Activated CD4-positive, alpha-beta T cell treated with anti-CD3 and anti-CD28 coated beads, Interleukin-2, amount 10 ng/mL, durations not matched to agents 24 days and 14 days (primary cell): ENCODE results near the gene MFSD11. TPM values are rescaled to one million over a fixed set of nuclear protein-coding genes. Genes with fewer than 3 reads are reported as not detected.
"Not testable (repeated sequence)": the region's sequence is repeated elsewhere in the genome, so short reads cannot be mapped to it uniquely, and the experiment has no call there.

Experiments
- DNase-seq: peaks from one replicate; pipeline ENCODE4 v3.0.0; 2022
- H3K27ac Mint-ChIP-seq: one replicate; pipeline ENCODE4 v1.8.0; 2022; ENCODE audit warnings: mild to moderate bottlenecking, mixed read lengths
- H3K27me3 Mint-ChIP-seq: one replicate; pipeline ENCODE4 v1.8.0; 2022; ENCODE audit warnings: mixed read lengths
- H3K36me3 Mint-ChIP-seq: one replicate; pipeline ENCODE4 v1.8.0; 2022; ENCODE audit warnings: low read depth, mild to moderate bottlenecking, mixed read lengths
- H3K4me1 Mint-ChIP-seq: one replicate; pipeline ENCODE4 v1.8.0; 2021; ENCODE audit warnings: mixed read lengths
- H3K4me3 Mint-ChIP-seq: one replicate; pipeline ENCODE4 v1.8.0; 2022; ENCODE audit warnings: mild to moderate bottlenecking, moderate library complexity, mixed read lengths
- H3K9me3 Mint-ChIP-seq: one replicate; pipeline ENCODE4 v1.8.0; 2021; ENCODE audit warnings: mixed read lengths
- intact Hi-C: fragments of 100-400 bp; cut with micrococcal nuclease; formaldehyde crosslinking; loops from one replicate; pipeline ENCODE4 v1.15.1; 2023
- total RNA-seq: library from RNA; stranded (reverse); gene quantifications from 2 replicates; pipeline ENCODE4 v1.2.3, GENCODE V29; 2022

The MFSD11 gene
- total RNA-seq, 1 donor from 2014 or later = 15.1 TPM

- no peaks in the 10 kb centered on the region for H3K9me3 Mint-ChIP-seq
- no peak for DNase-seq
- intact Hi-C loops = no loop called here
- peaks cover 2% of the 10 kb centered on the region for H3K36me3 Mint-ChIP-seq
- H3K4me1 Mint-ChIP-seq = peaks cover 4% of the 10 kb centered on the region
- H3K27me3 Mint-ChIP-seq = peaks cover 5% of the 10 kb centered on the region
- H3K4me3 Mint-ChIP-seq = no peak overlapping the region
- H3K27ac Mint-ChIP-seq = no peak overlapping the region
Observed at GRCh38 chr17:76797241-76797840, 59.4 kb downstream of the MFSD11 start.

DNA sequence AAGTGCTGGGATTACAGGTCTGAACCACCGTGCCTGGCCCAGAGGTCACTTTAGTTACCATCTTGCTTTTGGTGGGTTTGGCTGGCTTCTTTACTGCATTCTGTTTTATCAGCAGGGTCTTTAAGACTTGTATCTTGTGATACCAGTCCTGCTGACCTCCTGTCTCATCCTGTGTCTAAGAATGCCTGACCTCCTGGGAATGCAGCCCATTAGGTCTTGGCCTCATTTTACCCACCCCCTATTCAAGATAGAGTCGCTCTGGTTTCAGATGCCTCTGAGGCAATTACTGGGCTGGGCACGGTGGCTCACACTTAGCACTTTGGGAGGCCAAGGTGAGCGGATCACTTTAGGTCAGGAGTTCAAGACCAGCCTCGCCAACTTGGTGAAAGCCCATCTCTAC is 63.8 kb downstream of the MFSD11 start:
- intact Hi-C loops = no loop called here
- DNase-seq = no peak
- H3K27me3 Mint-ChIP-seq = peaks cover 5% of the 10 kb centered on the region
- no peaks in the 10 kb centered on the region for H3K9me3 Mint-ChIP-seq
- no peaks in the 10 kb centered on the region for H3K4me1 Mint-ChIP-seq
- H3K27ac Mint-ChIP-seq = no peak overlapping the region
- no peaks in the 10 kb centered on the region for H3K36me3 Mint-ChIP-seq
- H3K4me3 Mint-ChIP-seq = no peak overlapping the region

DNA sequence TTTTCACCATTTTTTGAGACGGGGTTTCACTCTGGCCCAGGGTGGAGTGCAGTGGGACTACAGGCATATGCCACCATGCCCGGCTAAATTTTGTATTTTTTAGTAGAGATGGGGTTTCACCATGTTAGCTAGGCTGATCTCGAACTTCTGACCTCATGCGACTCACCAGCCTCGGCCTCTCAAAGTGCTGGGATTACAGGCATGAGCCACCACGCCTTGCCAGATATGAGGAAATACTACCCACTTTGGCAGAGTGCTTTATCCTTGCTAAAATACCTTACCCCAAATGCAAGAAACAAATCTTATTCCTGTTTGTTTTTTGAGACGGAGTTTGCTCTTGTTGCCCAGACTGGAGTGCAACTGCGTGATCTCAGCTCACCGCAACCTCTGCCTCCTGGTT is 67.4 kb downstream of the MFSD11 start:
- Mint-ChIP-seq H3K4me1 (no peaks in the 10 kb centered on the region), H3K27me3 (peaks cover 2% of the 10 kb centered on the region), H3K36me3 (no peaks in the 10 kb centered on the region), H3K27ac (no peak overlapping the region), H3K4me3 (no peak overlapping the region), H3K9me3 (no peaks in the 10 kb centered on the region)
- DNase-seq = no peak
- intact Hi-C loops = no loop called here

- H3K9me3 Mint-ChIP-seq, DNase-seq, H3K4me1 Mint-ChIP-seq, H3K36me3 Mint-ChIP-seq, intact Hi-C loops, H3K27me3 Mint-ChIP-seq, H3K4me3 Mint-ChIP-seq, H3K27ac Mint-ChIP-seq: not testable (repeated sequence)
Observed at GRCh38 chr17:76806151-76806550, 68.2 kb downstream of the MFSD11 start.

DNA sequence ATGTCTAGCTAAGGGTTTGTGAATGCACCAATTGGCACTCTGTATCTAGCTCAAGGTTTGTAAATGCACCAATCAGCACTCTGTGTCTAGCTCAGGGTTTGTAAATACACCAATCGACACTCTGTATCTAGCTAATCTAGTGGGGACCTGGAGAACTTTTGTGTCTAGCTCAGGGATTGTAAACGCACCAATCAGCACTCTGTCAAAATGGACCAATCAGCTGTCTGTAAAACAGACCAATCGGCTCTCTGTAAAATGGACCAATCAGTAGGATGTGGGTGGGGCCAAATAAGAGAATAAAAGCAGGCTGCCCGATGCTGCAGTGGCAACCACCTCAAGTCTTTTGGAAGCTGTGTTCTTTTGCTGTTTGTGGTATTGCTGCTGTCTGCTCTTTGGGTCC is 68.8 kb downstream of the MFSD11 start:
- H3K36me3 Mint-ChIP-seq, H3K4me1 Mint-ChIP-seq, H3K4me3 Mint-ChIP-seq: not testable (repeated sequence)

GRCh38 chr17:76808326-76808725 is 70.4 kb downstream of the MFSD11 start:
- H3K36me3 Mint-ChIP-seq = no peaks in the 10 kb centered on the region
- H3K27ac Mint-ChIP-seq = no peak overlapping the region
- intact Hi-C loops = no loop called here
- no peak overlapping the region for H3K4me3 Mint-ChIP-seq
- H3K27me3 Mint-ChIP-seq = peaks cover 5% of the 10 kb centered on the region
- no peak for DNase-seq
- no peaks in the 10 kb centered on the region for H3K4me1 Mint-ChIP-seq
- no peaks in the 10 kb centered on the region for H3K9me3 Mint-ChIP-seq

More for the DNA sequence above, 68.8 kb downstream of the MFSD11 start:
- intact Hi-C loops, H3K27ac Mint-ChIP-seq, H3K9me3 Mint-ChIP-seq, H3K27me3 Mint-ChIP-seq, DNase-seq: not testable (repeated sequence)

DNA sequence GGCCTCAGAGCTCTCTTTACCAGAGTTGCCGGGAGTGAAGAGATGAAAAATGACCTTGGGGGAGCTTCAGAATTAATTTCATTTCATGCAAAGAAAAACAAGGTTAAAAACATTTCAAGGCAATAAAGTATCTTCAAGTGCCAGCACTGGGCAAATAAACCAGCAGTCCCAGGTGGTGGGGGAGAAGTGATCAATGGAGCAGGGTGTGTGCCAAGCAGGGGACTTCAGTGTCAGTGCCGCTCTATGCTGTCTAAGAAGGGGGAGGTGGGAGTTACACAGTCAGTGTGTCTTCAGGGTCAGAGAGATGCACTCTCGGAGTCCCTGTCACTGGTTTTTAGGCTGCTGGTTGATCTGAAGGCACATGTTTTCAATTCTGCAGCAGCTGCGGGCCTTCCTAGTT is 73.0 kb downstream of the MFSD11 start:
- intact Hi-C loops = no loop called here
- Mint-ChIP-seq H3K27me3 (peaks cover 9% of the 10 kb centered on the region), H3K36me3 (no peaks in the 10 kb centered on the region), H3K9me3 (no peaks in the 10 kb centered on the region), H3K27ac (peak overlapping the region; percentile 24), H3K4me1 (no peaks in the 10 kb centered on the region), H3K4me3 (no peak overlapping the region)
- no peak for DNase-seq

DNA sequence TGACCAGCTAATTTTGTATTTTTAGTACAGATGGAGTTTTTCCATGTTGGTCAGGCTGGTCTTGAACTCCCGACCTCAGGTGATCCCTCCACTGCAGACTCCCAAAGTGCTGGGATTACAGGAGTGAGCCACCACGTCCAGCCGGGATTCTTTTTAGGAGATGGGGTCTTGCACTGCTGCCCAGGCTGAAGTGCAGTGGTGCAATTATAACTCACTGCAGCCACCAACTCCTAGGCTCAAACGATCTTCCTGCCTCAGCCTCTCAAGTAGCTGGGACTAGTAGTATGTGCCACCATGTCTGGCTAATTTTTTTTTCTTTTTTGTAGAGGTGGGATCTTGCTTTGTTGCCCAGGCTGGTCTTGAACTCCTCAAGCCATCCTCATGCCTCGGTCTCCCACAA is 73.9 kb downstream of the MFSD11 start:
- no peaks in the 10 kb centered on the region for H3K36me3 Mint-ChIP-seq
- H3K27me3 Mint-ChIP-seq = peaks cover 12% of the 10 kb centered on the region
- intact Hi-C loops = no loop called here
- no peak overlapping the region for H3K4me3 Mint-ChIP-seq
- peaks cover 6% of the 10 kb centered on the region for H3K4me1 Mint-ChIP-seq
- no peak overlapping the region for H3K27ac Mint-ChIP-seq
- DNase-seq = no peak
- no peaks in the 10 kb centered on the region for H3K9me3 Mint-ChIP-seq

GRCh38 chr17:76812263-76812662 is 74.3 kb downstream of the MFSD11 start:
- peaks cover 12% of the 10 kb centered on the region for H3K27me3 Mint-ChIP-seq
- no peaks in the 10 kb centered on the region for H3K9me3 Mint-ChIP-seq
- no peaks in the 10 kb centered on the region for H3K36me3 Mint-ChIP-seq
- no peak overlapping the region for H3K27ac Mint-ChIP-seq
- intact Hi-C loops = no loop called here
- no peak for DNase-seq
- no peak overlapping the region for H3K4me3 Mint-ChIP-seq
- peaks cover 7% of the 10 kb centered on the region for H3K4me1 Mint-ChIP-seq

- Mint-ChIP-seq H3K27me3 (peaks cover 14% of the 10 kb centered on the region), H3K36me3 (no peaks in the 10 kb centered on the region), H3K4me1 (peaks cover 7% of the 10 kb centered on the region), H3K4me3 (no peak overlapping the region), H3K9me3 (no peaks in the 10 kb centered on the region), H3K27ac (no peak overlapping the region)
- intact Hi-C loops = no loop called here
- no peak for DNase-seq
Observed at GRCh38 chr17:76812968-76813367, 75.0 kb downstream of the MFSD11 start.

DNA sequence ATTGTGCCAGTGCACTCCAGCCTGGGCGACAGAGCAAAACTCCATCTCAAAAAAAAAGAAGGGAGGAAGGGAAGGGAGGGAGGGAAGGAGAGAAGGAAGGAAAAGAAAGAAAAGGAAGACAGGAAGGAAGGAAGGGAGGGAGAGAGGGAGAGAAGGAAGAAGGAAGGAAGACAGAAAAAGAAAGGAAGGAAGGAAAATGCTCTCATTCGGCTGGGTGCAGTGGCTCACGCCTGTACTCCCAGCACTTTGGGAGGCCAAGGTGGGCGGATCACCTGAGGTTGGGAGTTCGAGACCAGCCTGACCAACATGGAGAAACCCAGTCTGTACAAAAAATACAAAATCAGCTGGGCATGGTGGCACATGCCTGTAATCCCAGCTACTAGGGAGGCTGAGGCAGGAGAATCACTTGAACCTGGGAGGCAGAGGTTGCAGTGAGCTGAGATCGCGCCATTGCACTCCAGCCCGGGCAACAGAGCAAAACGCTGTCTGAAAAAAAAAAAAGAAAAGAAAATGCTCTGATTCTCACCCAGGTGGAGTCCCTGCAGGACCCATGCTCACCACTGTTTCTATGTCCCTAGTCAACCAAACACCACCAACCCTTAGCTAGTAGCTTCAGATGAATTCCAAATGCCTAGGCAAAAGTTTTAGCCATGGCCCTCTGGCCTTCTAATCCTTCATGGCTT is 78.1 kb downstream of the MFSD11 start:
- H3K36me3 Mint-ChIP-seq, H3K4me3 Mint-ChIP-seq, H3K9me3 Mint-ChIP-seq, H3K27ac Mint-ChIP-seq, DNase-seq, H3K4me1 Mint-ChIP-seq: not testable (repeated sequence)
- peaks cover 20% of the 10 kb centered on the region for H3K27me3 Mint-ChIP-seq
- intact Hi-C loops = loop anchor here (1.0 kb wide), 1 partner anchor 251 kb away; no protein-coding TSS in a partner anchor

DNA sequence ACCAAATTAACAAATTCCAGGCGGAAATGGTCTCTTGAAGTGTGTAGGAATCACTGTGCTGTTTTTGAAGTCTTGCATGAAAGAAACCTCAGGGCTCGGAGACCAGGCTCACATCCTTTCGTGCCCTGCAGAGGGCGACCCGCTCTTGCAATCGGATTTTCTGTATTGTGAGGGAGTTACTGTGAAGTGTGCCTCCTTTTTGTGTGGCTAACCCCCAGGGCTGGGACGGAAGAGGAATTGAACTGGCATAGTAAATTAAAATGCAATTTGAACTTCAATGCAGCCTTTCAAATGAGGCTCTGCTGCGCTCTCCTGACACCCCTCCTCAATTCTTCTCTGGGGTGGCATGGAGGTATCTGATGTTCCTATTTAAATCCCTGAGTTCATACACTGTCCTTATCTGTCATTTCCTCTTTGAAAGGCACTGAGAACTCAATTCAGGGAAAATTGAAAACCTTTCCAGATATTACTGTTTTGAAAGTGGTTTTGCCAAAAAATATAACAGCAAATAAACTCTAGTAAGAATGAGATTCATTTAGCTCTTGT is 78.7 kb downstream of the MFSD11 start:
- no peaks in the 10 kb centered on the region for H3K36me3 Mint-ChIP-seq
- H3K9me3 Mint-ChIP-seq = no peaks in the 10 kb centered on the region
- intact Hi-C loops = loop anchor here (1.0 kb wide), 1 partner anchor 251 kb away; no protein-coding TSS in a partner anchor

GRCh38 chr17:76820039-76820438 is 82.1 kb downstream of the MFSD11 start:
- intact Hi-C loops = no loop called here
- peaks cover 7% of the 10 kb centered on the region for H3K4me1 Mint-ChIP-seq
- H3K27me3 Mint-ChIP-seq = peaks cover 16% of the 10 kb centered on the region
- no peaks in the 10 kb centered on the region for H3K36me3 Mint-ChIP-seq
- no peak for DNase-seq
- no peaks in the 10 kb centered on the region for H3K9me3 Mint-ChIP-seq
- no peak overlapping the region for H3K27ac Mint-ChIP-seq
- H3K4me3 Mint-ChIP-seq = no peak overlapping the region

More for the DNA sequence above, 78.7 kb downstream of the MFSD11 start:
- peaks cover 20% of the 10 kb centered on the region for H3K27me3 Mint-ChIP-seq
- H3K4me3 Mint-ChIP-seq = no peak overlapping the region
- H3K27ac Mint-ChIP-seq = peak overlapping the region; percentile 16
- peak; percentile 89 for DNase-seq
- H3K4me1 Mint-ChIP-seq = peaks cover 7% of the 10 kb centered on the region

GRCh38 chr17:76820561-76820960 is 82.6 kb downstream of the MFSD11 start:
- H3K4me1 Mint-ChIP-seq = peaks cover 7% of the 10 kb centered on the region
- no peak for DNase-seq
- H3K27ac Mint-ChIP-seq = no peak overlapping the region
- intact Hi-C loops = no loop called here
- peaks cover 15% of the 10 kb centered on the region for H3K27me3 Mint-ChIP-seq
- no peaks in the 10 kb centered on the region for H3K9me3 Mint-ChIP-seq
- no peaks in the 10 kb centered on the region for H3K36me3 Mint-ChIP-seq
- H3K4me3 Mint-ChIP-seq = no peak overlapping the region
